ENCODE measurements around the gene CSAG1.
"Not testable (repeated sequence)": the region's sequence is repeated elsewhere in the genome, so short reads cannot be mapped to it uniquely, and the experiment has no call there.

CSAG1 gene, protein sequence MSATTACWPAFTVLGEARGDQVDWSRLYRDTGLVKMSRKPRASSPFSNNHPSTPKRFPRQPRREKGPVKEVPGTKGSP

GRCh38 chrX:152733261-152733975, at the start of gene CSAG1, which contains the start of gene MAGEA12:
Gene CSAG1, minus strand, starts transcription at chrX:152733721. Its CDS starts 1,261 bp downstream, at chrX:152732460.
Gene MAGEA12, plus strand, starts transcription at chrX:152733757. Its CDS starts 2,405 bp downstream, at chrX:152736162.
- Histone ChIP-seq H3K36me3 (ENCODE audit: control insufficient read depth, insufficient read depth, low read length) (no peaks in the 10 kb centered on the region), H3K27me3 (ENCODE audit: control insufficient read depth, insufficient read depth, low read length) (no peaks in the 10 kb centered on the region)

GRCh38 chrX:152769549-152770289, 36.2 kb upstream of the CSAG1 start, which contains the start of gene MAGEA6:
Gene MAGEA6, minus strand, starts transcription at chrX:152769689. Its CDS starts 2,039 bp downstream, at chrX:152767650.
- not testable (repeated sequence) for H3K4me3 ChIP-seq (ENCODE audit: low read depth, low read length); H3K27ac ChIP-seq (ENCODE audit: low read depth, low read length); H3K27me3 ChIP-seq (ENCODE audit: control insufficient read depth, insufficient read depth, low read length)

More at GRCh38 chrX:152733261-152733975, at the start of gene CSAG1, which contains the start of gene MAGEA12:
- Histone ChIP-seq H3K4me1 (ENCODE audit: control insufficient read depth, insufficient read depth, low read length) (no peaks in the 10 kb centered on the region), H3K9me3 (ENCODE audit: control insufficient read depth, insufficient read depth, low read length) (peaks cover 33% of the 10 kb centered on the region), H3K27ac (ENCODE audit: low read depth, low read length) (no peak within 1 kb of the TSS), H3K9ac (ENCODE audit: low read depth, low read length) (no peak within 1 kb of the TSS), H3K4me3 (ENCODE audit: low read depth, low read length) (no peak within 1 kb of the TSS)

DNA sequence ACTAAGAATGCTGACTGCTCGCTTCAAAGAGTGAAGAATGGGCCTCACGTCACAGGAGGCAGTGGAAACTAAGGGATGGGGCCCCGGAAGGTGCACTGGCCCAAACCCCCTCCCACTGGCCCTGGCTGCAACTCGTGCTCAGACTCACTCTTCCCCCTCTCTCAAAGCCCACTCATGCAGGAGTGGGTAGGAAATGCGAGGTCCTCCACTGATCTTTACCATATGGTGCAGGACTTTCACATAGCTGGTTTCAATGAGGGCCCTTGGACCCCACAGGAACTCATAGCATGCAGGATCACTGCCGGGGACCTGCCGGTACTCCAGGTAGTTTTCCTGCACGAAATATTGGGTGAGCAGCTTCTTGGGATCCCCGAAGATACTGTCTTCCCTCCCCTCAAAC, 33.0 kb upstream of the CSAG1 start:
- H3K4me1 ChIP-seq (ENCODE audit: control insufficient read depth, insufficient read depth, low read length); H3K27ac ChIP-seq (ENCODE audit: low read depth, low read length); H3K36me3 ChIP-seq (ENCODE audit: control insufficient read depth, insufficient read depth, low read length); H3K9ac ChIP-seq (ENCODE audit: low read depth, low read length); H3K4me3 ChIP-seq (ENCODE audit: low read depth, low read length); H3K27me3 ChIP-seq (ENCODE audit: control insufficient read depth, insufficient read depth, low read length); H3K9me3 ChIP-seq (ENCODE audit: control insufficient read depth, insufficient read depth, low read length): not testable (repeated sequence)

More at GRCh38 chrX:152769549-152770289, 36.2 kb upstream of the CSAG1 start, which contains the start of gene MAGEA6:
- not testable (repeated sequence) for H3K36me3 ChIP-seq (ENCODE audit: control insufficient read depth, insufficient read depth, low read length); H3K4me1 ChIP-seq (ENCODE audit: control insufficient read depth, insufficient read depth, low read length); H3K9ac ChIP-seq (ENCODE audit: low read depth, low read length); H3K9me3 ChIP-seq (ENCODE audit: control insufficient read depth, insufficient read depth, low read length)

- not testable (repeated sequence) for H3K27ac ChIP-seq (ENCODE audit: low read depth, low read length); H3K4me3 ChIP-seq (ENCODE audit: low read depth, low read length); H3K4me1 ChIP-seq (ENCODE audit: control insufficient read depth, insufficient read depth, low read length); H3K9me3 ChIP-seq (ENCODE audit: control insufficient read depth, insufficient read depth, low read length); H3K36me3 ChIP-seq (ENCODE audit: control insufficient read depth, insufficient read depth, low read length); H3K9ac ChIP-seq (ENCODE audit: low read depth, low read length); H3K27me3 ChIP-seq (ENCODE audit: control insufficient read depth, insufficient read depth, low read length)
Measured at GRCh38 chrX:152761582-152761981, 28.1 kb upstream of the CSAG1 start.

DNA sequence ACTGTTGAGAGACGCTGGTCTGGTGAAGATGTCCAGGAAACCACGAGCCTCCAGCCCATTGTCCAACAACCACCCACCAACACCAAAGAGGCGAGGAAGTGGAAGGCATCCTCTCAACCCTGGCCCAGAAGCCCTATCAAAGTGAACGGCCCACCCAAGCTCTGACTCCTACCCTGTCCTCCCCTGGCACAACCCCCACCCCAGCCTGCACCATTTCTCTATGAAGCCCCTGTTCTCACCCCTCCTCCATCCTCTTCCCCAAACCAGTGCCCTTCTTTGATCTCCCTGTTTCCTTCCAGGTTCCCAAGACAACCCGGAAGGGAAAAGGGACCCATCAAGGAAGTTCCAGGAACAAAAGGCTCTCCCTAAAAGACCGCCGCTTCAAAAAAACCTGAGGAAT, 26.0 kb upstream of the CSAG1 start:
- not testable (repeated sequence) for H3K36me3 ChIP-seq (ENCODE audit: control insufficient read depth, insufficient read depth, low read length); H3K27ac ChIP-seq (ENCODE audit: low read depth, low read length); H3K4me1 ChIP-seq (ENCODE audit: control insufficient read depth, insufficient read depth, low read length); H3K4me3 ChIP-seq (ENCODE audit: low read depth, low read length); H3K27me3 ChIP-seq (ENCODE audit: control insufficient read depth, insufficient read depth, low read length); H3K9ac ChIP-seq (ENCODE audit: low read depth, low read length); H3K9me3 ChIP-seq (ENCODE audit: control insufficient read depth, insufficient read depth, low read length)

DNA sequence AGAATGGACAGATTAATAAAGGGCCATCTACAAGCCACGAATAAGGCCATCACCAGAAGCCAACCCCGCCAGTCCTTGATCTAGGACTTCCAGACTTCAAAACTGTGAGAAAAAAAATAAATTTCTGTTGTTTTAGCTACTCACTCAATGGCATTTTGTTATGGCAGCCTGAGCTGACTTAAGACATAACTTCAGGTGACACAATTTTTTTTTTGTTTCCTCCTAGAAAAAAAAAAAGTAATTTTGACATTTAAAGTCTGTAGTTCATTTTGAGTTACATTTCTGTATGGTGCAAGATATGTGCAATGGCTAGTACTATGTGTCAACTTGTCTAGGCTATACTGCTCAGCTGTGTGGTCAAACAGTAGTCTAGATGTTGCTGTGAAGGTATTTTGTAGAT, 25.4 kb upstream of the CSAG1 start, which contains the start of gene CSAG3:
Gene CSAG3 (plus strand): TSS at position 301 of the 400 bp plus-strand sequence.
- not testable (repeated sequence) for H3K4me3 ChIP-seq (ENCODE audit: low read depth, low read length)

DNA sequence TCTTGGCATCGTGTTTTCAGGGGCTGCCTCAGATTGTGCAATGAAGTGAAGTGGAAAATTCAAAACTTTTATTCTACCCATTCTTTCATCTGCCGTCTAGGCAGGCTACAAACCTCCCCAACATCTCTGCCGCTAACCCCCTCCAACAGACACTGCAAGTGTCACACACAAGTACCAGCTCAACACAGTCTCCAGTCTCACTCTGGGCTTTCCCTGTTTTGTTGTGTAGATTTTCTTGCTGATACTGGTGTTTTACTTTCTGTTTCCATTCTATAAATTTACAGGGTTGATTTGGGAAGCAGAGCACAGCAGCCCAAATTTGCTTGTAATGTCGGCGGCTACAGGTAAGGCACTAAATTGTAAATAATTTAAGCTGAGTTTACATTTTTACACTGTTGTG, 21.4 kb upstream of the CSAG1 start:
- not testable (repeated sequence) for H3K9ac ChIP-seq (ENCODE audit: low read depth, low read length); H3K36me3 ChIP-seq (ENCODE audit: control insufficient read depth, insufficient read depth, low read length); H3K27me3 ChIP-seq (ENCODE audit: control insufficient read depth, insufficient read depth, low read length); H3K4me1 ChIP-seq (ENCODE audit: control insufficient read depth, insufficient read depth, low read length); H3K4me3 ChIP-seq (ENCODE audit: low read depth, low read length); H3K9me3 ChIP-seq (ENCODE audit: control insufficient read depth, insufficient read depth, low read length); H3K27ac ChIP-seq (ENCODE audit: low read depth, low read length)

More for the DNA sequence above, 25.4 kb upstream of the CSAG1 start, which contains the start of gene CSAG3:
- H3K9me3 ChIP-seq (ENCODE audit: control insufficient read depth, insufficient read depth, low read length); H3K27me3 ChIP-seq (ENCODE audit: control insufficient read depth, insufficient read depth, low read length); H3K4me1 ChIP-seq (ENCODE audit: control insufficient read depth, insufficient read depth, low read length); H3K27ac ChIP-seq (ENCODE audit: low read depth, low read length); H3K9ac ChIP-seq (ENCODE audit: low read depth, low read length); H3K36me3 ChIP-seq (ENCODE audit: control insufficient read depth, insufficient read depth, low read length): not testable (repeated sequence)

GRCh38 chrX:152753686-152754650, 20.4 kb upstream of the CSAG1 start, which contains the start of gene MAGEA2:
Gene MAGEA2, minus strand, starts transcription at chrX:152753842. Its CDS starts 2,479 bp downstream, at chrX:152751363.
- not testable (repeated sequence) for H3K4me3 ChIP-seq (ENCODE audit: low read depth, low read length); H3K36me3 ChIP-seq (ENCODE audit: control insufficient read depth, insufficient read depth, low read length); H3K9me3 ChIP-seq (ENCODE audit: control insufficient read depth, insufficient read depth, low read length); H3K27ac ChIP-seq (ENCODE audit: low read depth, low read length); H3K4me1 ChIP-seq (ENCODE audit: control insufficient read depth, insufficient read depth, low read length); H3K9ac ChIP-seq (ENCODE audit: low read depth, low read length); H3K27me3 ChIP-seq (ENCODE audit: control insufficient read depth, insufficient read depth, low read length)

- Histone ChIP-seq H3K4me1 (ENCODE audit: control insufficient read depth, insufficient read depth, low read length) (no peaks in the 10 kb centered on the region), H3K36me3 (ENCODE audit: control insufficient read depth, insufficient read depth, low read length) (no peaks in the 10 kb centered on the region), H3K9me3 (ENCODE audit: control insufficient read depth, insufficient read depth, low read length) (peaks cover 24% of the 10 kb centered on the region), H3K4me3 (ENCODE audit: low read depth, low read length) (no peak overlapping the region), H3K27ac (ENCODE audit: low read depth, low read length) (no peak overlapping the region), H3K27me3 (ENCODE audit: control insufficient read depth, insufficient read depth, low read length) (no peaks in the 10 kb centered on the region), H3K9ac (ENCODE audit: low read depth, low read length) (no peak overlapping the region)
Measured at GRCh38 chrX:152738560-152738959, 5.0 kb upstream of the CSAG1 start.

DNA sequence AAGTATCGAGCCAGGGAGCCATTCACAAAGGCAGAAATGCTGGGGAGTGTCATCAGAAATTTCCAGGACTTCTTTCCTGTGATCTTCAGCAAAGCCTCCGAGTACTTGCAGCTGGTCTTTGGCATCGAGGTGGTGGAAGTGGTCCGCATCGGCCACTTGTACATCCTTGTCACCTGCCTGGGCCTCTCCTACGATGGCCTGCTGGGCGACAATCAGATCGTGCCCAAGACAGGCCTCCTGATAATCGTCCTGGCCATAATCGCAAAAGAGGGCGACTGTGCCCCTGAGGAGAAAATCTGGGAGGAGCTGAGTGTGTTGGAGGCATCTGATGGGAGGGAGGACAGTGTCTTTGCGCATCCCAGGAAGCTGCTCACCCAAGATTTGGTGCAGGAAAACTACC, 3.0 kb upstream of the CSAG1 start:
- not testable (repeated sequence) for H3K27ac ChIP-seq (ENCODE audit: low read depth, low read length); H3K27me3 ChIP-seq (ENCODE audit: control insufficient read depth, insufficient read depth, low read length); H3K36me3 ChIP-seq (ENCODE audit: control insufficient read depth, insufficient read depth, low read length); H3K4me3 ChIP-seq (ENCODE audit: low read depth, low read length); H3K4me1 ChIP-seq (ENCODE audit: control insufficient read depth, insufficient read depth, low read length); H3K9ac ChIP-seq (ENCODE audit: low read depth, low read length)
- peaks cover 24% of the 10 kb centered on the region for H3K9me3 ChIP-seq (ENCODE audit: control insufficient read depth, insufficient read depth, low read length)
